ENCODE results near the gene PRR30. TPM values are rescaled to one million over a fixed set of nuclear protein-coding genes. Genes with fewer than 3 reads are reported as not detected.

Gene PRR30
- total RNA-seq, 1 donor, result not detected

GRCh38 chr2:27091746-27092695 lies 47.2 kb downstream of the PRR30 start:
- Histone ChIP-seq H3K4me1 (ENCODE audit: insufficient read depth, low read length) (peaks cover 5% of the 10 kb centered on the region), H3K27ac (ENCODE audit: low read depth, low read length) (no peak overlapping the region), H3K4me2 (ENCODE audit: insufficient read depth, low read length) (no peak overlapping the region), H4K20me1 (ENCODE audit: insufficient read depth, low read length) (no peaks in the 10 kb centered on the region), H3K4me3 (ENCODE audit: insufficient read depth, low read length) (no peak overlapping the region), H3K9me3 (ENCODE audit: low read depth, low read length) (no peaks in the 10 kb centered on the region), H3K36me3 (ENCODE audit: insufficient read depth, low read length) (no peaks in the 10 kb centered on the region), H3K27me3 (ENCODE audit: insufficient read depth, low read length) (no peaks in the 10 kb centered on the region), H2AFZ (ENCODE audit: low read length) (no peak overlapping the region), H3K79me2 (ENCODE audit: insufficient read depth, low read length) (no peaks in the 10 kb centered on the region)
- peak; percentile 70 for DNase-seq (ENCODE audit: insufficient read length, low spot score, missing footprints)
- no peak for TF ChIP-seq CTCF (IDR thresholded peaks at IDR 0.05; ENCODE audit: extremely low read depth, low read depth, low read length)

GRCh38 chr2:27089111-27089954 lies 49.9 kb downstream of the PRR30 start:
- Histone ChIP-seq H3K9me3 (ENCODE audit: low read depth, low read length) (no peaks in the 10 kb centered on the region), H3K27ac (ENCODE audit: low read depth, low read length) (no peak overlapping the region), H3K79me2 (ENCODE audit: insufficient read depth, low read length) (no peaks in the 10 kb centered on the region), H3K4me1 (ENCODE audit: insufficient read depth, low read length) (peaks cover 4% of the 10 kb centered on the region), H3K27me3 (ENCODE audit: insufficient read depth, low read length) (no peaks in the 10 kb centered on the region), H2AFZ (ENCODE audit: low read length) (no peak overlapping the region), H3K4me3 (ENCODE audit: insufficient read depth, low read length) (no peak overlapping the region), H3K4me2 (ENCODE audit: insufficient read depth, low read length) (no peak overlapping the region), H4K20me1 (ENCODE audit: insufficient read depth, low read length) (no peaks in the 10 kb centered on the region), H3K36me3 (ENCODE audit: insufficient read depth, low read length) (peaks cover 3% of the 10 kb centered on the region)
- no peak for TF ChIP-seq CTCF (IDR thresholded peaks at IDR 0.05; ENCODE audit: extremely low read depth, low read depth, low read length)
- DNase-seq (ENCODE audit: insufficient read length, low spot score, missing footprints), result no peak

- Histone ChIP-seq H3K27me3 (ENCODE audit: insufficient read depth, low read length) (no peaks in the 10 kb centered on the region), H3K4me1 (ENCODE audit: insufficient read depth, low read length) (peaks cover 4% of the 10 kb centered on the region), H3K27ac (ENCODE audit: low read depth, low read length) (no peak overlapping the region), H3K9me3 (ENCODE audit: low read depth, low read length) (no peaks in the 10 kb centered on the region), H3K36me3 (ENCODE audit: insufficient read depth, low read length) (peaks cover 4% of the 10 kb centered on the region), H3K4me3 (ENCODE audit: insufficient read depth, low read length) (no peak overlapping the region), H3K4me2 (ENCODE audit: insufficient read depth, low read length) (no peak overlapping the region), H2AFZ (ENCODE audit: low read length) (no peak overlapping the region), H3K79me2 (ENCODE audit: insufficient read depth, low read length) (no peaks in the 10 kb centered on the region), H4K20me1 (ENCODE audit: insufficient read depth, low read length) (peaks cover 3% of the 10 kb centered on the region)
- DNase-seq (ENCODE audit: insufficient read length, low spot score, missing footprints), result peak; percentile 78
- TF ChIP-seq CTCF (IDR thresholded peaks at IDR 0.05; ENCODE audit: extremely low read depth, low read depth, low read length), result no peak
Observed at GRCh38 chr2:27088634-27089033, 50.6 kb downstream of the PRR30 start.
